GM21717 (cell line): ENCODE measurements around the gene XBP1.
"Not testable (repeated sequence)": the region's sequence is repeated elsewhere in the genome, so short reads cannot be mapped to it uniquely, and the experiment has no call there.

Experiments used
- ATAC-seq: cut with Tn5 transposase; IDR thresholded peaks from one replicate; pipeline ENCODE4 v1.9.1; 2021; ENCODE audit warnings: mild to moderate bottlenecking, moderate library complexity; ENCODE audit not compliant: unreplicated experiment

Gene XBP1

GRCh38 chr22:28819253-28820096 lies 19.1 kb upstream of the XBP1 start:
- no peak for ATAC-seq

- ATAC-seq, result no peak
These were observed 17.8 kb upstream of the XBP1 start for GRCh38 chr22:28817919-28818859.

- ATAC-seq, result no peak
These were observed 16.7 kb upstream of the XBP1 start for GRCh38 chr22:28817064-28817463.

GRCh38 chr22:28815729-28816128 lies 15.4 kb upstream of the XBP1 start:
- ATAC-seq, result no peak

- no peak for ATAC-seq
These were observed 14.7 kb upstream of the XBP1 start for GRCh38 chr22:28815111-28815510.

- ATAC-seq, result no peak
These were observed 13.6 kb upstream of the XBP1 start for GRCh38 chr22:28813772-28814518.

GRCh38 chr22:28812516-28812915 lies 12.1 kb upstream of the XBP1 start:
- ATAC-seq, result no peak

GRCh38 chr22:28810821-28811491 lies 10.6 kb upstream of the XBP1 start:
- ATAC-seq, result no peak

GRCh38 chr22:28808716-28809355 lies 8.5 kb upstream of the XBP1 start:
- ATAC-seq, result no peak

- not testable (repeated sequence) for ATAC-seq
These were observed 5.1 kb upstream of the XBP1 start for GRCh38 chr22:28805426-28805825.

GRCh38 chr22:28802595-28803123 lies 2.3 kb upstream of the XBP1 start:
- no peak for ATAC-seq

GRCh38 chr22:28801845-28802594 lies 1.7 kb upstream of the XBP1 start:
- ATAC-seq, result no peak

- ATAC-seq, result peak; percentile 15
These were observed 612 bp downstream of the XBP1 start for GRCh38 chr22:28799606-28800307.

- ATAC-seq, result no peak
These were observed 1.4 kb downstream of the XBP1 start for GRCh38 chr22:28798810-28799605.

GRCh38 chr22:28795932-28796856 lies 4.2 kb downstream of the XBP1 start:
- ATAC-seq, result no peak

- ATAC-seq, result no peak
These were observed 5.2 kb downstream of the XBP1 start for GRCh38 chr22:28795071-28795693.
